Hindlimb muscle (tissue), 1 donor: ENCODE measurements around the gene GOLGA2. TPM values are rescaled to one million over a fixed set of nuclear protein-coding genes. Genes with fewer than 3 reads are reported as not detected.
A peak's percentile ranks its signal among the peaks of the same experiment; 100 is the strongest.
"Not testable (repeated sequence)": the region's sequence is repeated elsewhere in the genome, so short reads cannot be mapped to it uniquely, and the experiment has no call there.

ENCODE experiments used
- DNase-seq: peaks from one replicate; pipeline ENCODE4 v3.0.0-alpha.2; 2013
- polyA plus RNA-seq: library from polyadenylated mRNA; unstranded; fragments of 120-200 nt; gene quantifications from one replicate; pipeline ENCODE4 v1.2.1, GENCODE V29; 2013; ENCODE audit not compliant: insufficient read length

Gene GOLGA2
- polyA plus RNA-seq, 1 donor: 89.4 TPM

GRCh38 chr9:128288273-128289004 lies 12.6 kb upstream of the GOLGA2 start:
- no peak for DNase-seq

DNA sequence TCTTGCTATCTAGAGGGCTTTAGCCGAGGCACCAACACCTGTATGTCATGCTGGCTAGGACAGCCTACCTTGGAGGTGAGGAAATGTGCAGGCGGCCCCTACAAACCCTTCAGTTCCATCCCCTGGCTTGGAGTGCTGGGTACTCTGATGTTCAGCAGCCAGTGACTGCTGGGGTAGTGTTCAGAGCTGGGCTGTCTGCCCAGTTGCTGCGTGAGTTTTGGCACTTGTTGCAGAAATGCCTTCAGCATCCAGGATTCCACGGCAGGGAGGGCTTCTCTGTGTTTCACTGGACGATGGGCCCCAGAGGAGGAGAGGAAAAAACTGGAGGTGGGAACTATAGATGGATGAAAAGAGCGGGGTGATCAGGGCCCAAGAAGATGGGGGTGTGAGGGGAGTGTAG lies 10.6 kb upstream of the GOLGA2 start:
- DNase-seq: peak; percentile 69

- no peak for DNase-seq
Measured at GRCh38 chr9:128285033-128285784, 9.4 kb upstream of the GOLGA2 start.

DNA sequence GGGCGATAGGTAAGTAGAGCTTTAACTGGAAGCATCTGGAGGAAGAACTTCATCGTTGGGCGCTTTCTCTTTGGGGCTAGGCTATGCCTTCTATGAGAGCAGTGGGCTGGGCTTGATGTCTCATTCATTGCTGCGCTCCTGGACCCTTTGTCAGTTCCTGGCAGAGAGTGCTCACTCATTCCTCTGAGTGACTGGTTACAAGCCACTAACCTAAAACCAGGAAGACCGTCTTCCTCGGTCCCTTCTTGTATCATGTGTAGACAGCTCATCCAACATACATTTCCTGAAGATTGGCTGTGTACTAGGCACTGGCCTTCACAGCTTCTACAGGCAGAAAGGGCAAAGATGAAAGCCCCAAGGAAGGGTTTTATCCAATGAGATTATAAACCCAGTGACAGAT lies 6.7 kb upstream of the GOLGA2 start:
- no peak for DNase-seq

GRCh38 chr9:128280084-128280622 lies 4.3 kb upstream of the GOLGA2 start:
- DNase-seq: no peak

- not testable (repeated sequence) for DNase-seq
Measured at GRCh38 chr9:128279088-128280073, 3.6 kb upstream of the GOLGA2 start.

- peak; percentile 73 for DNase-seq
Measured at GRCh38 chr9:128276574-128277270, 915 bp upstream of the GOLGA2 start.

DNA sequence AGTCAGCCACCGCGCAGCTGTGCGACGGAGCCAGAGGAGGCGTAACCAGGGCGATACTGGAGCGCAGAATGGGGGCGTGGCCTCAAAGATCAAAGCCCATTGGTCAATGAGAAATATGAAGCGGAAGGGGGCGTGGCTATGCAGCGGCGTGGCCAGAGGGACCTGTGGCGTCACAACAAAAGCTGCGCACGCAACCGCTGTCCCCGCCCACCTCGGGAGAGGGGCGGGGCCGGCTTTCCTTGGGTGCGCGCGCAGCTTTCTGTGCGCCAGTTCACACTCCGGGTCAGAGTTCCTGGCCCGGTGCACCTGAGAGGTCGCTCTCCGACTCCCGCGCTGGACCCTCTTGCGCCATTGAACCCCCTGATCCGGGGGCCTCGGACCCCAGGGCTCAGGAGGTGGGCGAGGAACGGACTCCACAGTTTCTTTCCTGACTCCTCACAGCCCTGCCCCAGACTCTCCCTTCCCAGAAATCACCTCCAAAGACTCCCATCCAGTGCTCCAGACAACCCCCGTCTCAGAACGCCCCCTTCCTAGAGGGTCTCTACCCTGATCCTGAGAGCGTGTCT lies 284 bp upstream of the GOLGA2 start, which contains the start of gene SWI5:
SWI5 (plus strand) TSS at position 269 of the 566 bp plus-strand sequence.
- peak; percentile 100 for DNase-seq

GRCh38 chr9:128274245-128274644 lies 1.6 kb downstream of the GOLGA2 start:
- DNase-seq: no peak

- no peak for DNase-seq
Measured at GRCh38 chr9:128271512-128271911, 4.3 kb downstream of the GOLGA2 start.

GRCh38 chr9:128271112-128271511 lies 4.7 kb downstream of the GOLGA2 start:
- no peak for DNase-seq

DNA sequence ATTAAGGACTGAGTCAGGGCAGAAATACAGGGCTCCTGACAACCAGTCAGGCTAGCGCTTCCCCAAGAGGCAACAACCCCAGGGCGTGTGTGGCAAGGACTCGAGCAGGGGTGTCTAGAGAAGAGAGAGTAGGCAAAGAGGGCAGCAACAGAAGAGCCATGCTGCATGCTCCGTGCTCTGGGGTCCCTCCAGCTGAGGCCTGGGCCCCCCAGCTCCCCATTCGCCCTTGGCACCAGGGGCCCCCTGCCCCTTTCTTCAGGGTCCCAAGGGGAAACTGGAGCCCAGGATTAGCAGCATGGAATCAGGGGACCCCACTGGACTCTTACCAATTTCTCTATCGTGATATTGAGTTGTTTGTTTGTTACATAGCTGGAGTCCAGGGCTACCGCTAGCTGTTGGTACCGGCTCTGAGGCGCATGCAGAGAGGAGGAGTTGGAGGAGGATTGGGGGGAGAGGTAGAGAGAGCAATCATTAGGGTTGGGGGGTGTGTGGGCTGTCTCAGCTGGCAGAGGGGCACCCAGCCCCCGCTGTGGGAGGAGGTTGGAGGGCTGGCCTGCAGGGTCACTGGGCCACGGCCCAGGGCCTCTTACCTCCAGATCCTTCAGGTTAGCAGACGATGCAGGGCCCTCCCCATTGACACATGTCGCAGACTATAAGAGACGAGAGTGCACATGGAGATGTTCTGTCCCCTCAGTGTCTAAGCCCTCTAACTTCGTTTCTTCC lies 8.8 kb downstream of the GOLGA2 start:
- DNase-seq: no peak

DNA sequence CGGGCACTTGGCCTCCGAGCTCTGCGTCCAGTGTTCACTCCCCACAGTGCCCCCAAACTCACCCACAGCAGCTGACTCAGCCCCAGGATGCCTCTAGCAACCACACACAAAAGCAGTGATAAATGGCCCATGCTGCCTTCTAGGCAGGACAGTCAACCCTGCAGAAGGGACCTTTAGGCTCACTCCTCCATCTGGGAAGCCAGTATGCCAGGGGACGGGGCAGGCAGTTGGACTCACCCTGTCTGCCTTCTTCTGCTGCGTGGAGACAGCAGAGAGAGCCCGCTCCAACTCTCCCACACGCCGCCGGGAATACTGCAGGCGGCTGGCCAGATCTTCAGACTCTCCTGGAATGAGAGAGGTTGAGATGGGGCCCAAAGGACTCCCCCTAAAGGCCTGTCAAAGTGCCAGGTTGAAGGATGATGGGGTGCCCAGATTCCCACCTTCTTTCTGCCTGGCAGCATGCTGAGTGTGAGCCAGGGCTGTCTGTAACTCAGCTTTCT lies 10.4 kb downstream of the GOLGA2 start:
- DNase-seq: no peak

DNA sequence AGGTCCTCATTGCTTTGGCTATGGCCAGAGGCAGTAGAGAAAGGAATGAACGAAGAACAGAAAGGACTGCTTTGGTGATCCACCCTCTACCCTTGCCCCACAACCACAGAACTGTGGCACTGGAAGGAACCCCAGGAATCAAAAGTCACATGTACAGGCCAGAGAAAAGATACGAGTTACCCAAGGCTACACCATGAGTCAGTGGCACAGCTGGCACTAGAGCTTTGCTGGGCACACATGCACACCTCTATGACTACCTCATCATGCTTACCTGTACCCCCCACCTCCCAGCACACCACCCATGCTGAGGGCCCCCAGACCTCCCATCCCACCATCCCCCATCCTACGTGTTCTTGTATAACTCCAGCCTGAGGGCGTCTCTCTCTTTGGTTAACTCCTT lies 13.1 kb downstream of the GOLGA2 start:
- no peak for DNase-seq

DNA sequence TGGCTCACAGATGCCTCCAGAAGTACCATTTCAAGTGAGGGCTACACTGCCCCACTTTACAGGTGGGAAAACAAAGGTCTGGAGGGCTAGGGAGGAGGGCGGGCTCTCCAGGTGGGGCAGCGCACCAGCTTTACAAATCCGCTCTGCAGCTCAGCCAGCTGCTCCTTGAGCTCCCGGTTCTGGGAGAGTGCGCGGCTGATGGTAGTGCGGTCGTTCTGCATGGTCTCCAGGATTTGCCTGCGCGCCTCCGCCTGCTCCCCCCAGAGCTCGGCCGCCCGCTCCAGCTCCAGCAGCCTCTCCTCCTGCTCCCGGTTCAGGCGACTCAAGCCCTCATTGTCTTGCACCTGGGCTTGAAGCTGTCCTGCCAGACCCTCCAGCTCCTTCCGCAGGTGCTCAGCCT lies 15.5 kb downstream of the GOLGA2 start:
- DNase-seq: no peak

- DNase-seq: no peak
Measured at GRCh38 chr9:128259156-128259555, 16.7 kb downstream of the GOLGA2 start.

DNA sequence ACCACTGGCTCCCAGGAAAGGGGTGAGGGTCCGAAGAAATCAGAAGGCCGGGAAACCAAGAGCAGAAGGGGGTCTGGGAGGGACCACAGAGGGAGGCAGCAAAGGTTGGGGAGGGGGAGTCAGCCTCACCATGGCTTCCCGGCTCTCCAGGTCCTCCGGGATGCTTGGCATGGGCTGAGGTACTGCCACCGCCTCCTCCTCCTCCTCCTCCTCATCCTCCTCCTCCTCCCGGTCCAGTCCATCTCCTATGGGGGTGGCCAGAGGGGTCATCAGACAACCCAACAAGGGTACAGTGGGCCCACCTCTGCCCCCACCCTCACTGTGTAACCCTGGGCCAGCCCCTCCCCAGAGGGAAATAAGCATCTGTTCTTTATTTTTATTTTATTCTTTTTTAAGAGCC lies 17.5 kb downstream of the GOLGA2 start:
- DNase-seq: no peak

GRCh38 chr9:128257907-128258306 lies 17.9 kb downstream of the GOLGA2 start:
- DNase-seq: no peak

DNA sequence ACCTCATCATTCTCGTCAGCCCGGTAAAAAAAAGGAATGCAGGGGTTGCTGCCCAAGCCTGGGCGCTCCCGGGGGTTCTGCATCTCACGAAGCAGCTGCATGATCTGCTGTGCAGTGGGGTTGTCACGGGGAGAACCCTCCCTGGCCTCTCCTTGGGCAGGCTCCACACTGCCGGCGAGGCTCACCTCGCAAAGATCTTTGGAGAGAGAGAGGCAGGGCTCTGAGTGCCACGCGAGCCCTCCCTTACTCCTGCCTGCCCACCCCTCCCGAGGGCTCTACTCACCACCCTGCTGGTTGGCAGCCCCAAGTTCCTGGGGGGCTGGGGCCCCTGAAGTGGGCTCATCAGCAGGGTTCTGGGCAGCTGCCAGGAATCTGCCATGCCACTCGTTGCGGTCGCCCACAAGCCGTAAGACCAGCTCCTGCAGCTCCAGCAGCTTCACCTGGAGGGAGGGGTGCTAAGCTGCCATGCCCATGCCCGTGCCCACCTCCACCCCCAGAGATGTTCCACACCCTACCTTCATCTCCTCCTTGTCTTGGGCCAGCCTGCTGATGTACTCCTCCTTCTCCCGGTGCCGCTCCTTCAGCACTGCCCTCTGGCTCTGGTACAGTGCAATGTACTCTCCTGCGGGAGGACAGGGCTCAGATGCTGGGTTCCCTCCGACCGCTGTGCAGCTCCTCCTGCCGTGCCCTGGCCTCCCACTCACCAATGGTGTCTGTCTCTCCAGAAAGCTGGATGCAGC lies 18.6 kb downstream of the GOLGA2 start:
- no peak for DNase-seq
